ENCODE data around the gene CDCA3.

DNA sequence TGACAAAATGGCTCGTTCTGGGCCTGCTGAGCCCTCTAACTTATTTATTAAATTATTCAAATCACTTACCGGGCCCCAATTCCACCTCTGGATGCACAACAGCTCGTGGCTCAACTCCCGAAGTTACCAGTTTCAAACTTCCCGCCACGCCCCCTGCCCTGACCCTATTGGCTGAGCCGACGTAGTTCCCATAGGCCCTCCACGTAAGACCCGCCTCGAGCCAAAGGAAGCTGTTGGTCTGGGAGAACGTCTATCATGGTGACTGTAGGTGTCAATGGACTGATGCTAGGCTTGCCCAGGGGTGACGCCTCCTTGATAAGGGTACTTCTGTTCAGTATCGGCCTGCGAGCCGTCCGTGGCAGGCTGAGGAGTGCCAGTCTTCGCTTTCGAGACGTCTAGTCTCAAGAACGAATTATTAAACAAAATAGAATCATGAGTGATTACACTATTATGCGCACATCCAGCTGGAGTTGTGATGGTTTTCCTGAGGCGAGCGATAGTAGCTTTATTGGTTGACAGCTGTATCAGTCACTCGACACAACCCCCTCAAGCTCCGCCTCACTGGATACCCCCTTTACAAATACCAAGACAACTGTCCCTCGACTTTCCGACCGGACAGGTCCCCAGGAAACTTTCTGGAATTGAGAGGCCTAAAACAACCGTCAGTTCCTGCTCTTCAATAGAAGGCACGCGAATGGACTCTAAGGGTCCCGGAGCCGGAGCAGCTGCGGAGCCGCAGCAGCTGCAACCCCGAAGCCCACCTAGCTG, at the start of gene CDCA3:
- TF ChIP-seq, protein P1, sequence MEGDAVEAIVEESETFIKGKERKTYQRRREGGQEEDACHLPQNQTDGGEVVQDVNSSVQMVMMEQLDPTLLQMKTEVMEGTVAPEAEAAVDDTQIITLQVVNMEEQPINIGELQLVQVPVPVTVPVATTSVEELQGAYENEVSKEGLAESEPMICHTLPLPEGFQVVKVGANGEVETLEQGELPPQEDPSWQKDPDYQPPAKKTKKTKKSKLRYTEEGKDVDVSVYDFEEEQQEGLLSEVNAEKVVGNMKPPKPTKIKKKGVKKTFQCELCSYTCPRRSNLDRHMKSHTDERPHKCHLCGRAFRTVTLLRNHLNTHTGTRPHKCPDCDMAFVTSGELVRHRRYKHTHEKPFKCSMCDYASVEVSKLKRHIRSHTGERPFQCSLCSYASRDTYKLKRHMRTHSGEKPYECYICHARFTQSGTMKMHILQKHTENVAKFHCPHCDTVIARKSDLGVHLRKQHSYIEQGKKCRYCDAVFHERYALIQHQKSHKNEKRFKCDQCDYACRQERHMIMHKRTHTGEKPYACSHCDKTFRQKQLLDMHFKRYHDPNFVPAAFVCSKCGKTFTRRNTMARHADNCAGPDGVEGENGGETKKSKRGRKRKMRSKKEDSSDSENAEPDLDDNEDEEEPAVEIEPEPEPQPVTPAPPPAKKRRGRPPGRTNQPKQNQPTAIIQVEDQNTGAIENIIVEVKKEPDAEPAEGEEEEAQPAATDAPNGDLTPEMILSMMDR (IDR thresholded peaks at IDR 0.05) = no peak
- TF ChIP-seq POLR2A (IDR thresholded peaks at IDR 0.05) = peak in 1 of 2 donors; percentile 86

Data from thyroid gland (tissue), 4 donors.